H1 (cell line): Measurements from ENCODE around the gene TNFSF15. TPM values are rescaled to one million over a fixed set of nuclear protein-coding genes. Genes with fewer than 3 reads are reported as not detected.

Source experiments
- CTCF ChIA-PET: fragments of 300-600 bp; sonication (Branson Sonifier 250); formaldehyde crosslinking; loops from one replicate; lab custom pipeline; 2021; ENCODE audit not compliant: partially characterized antibody; lab: Charles Lee
- POLR2A ChIA-PET: fragments of 300-600 bp; sonication (Branson Sonifier 250); formaldehyde crosslinking; loops from one replicate; lab custom pipeline; 2021; ENCODE audit warnings: inconsistent platforms; ENCODE audit not compliant: partially characterized antibody; lab: Charles Lee
- DNase-seq, 2 experiments: peaks; one replicate each; pipeline versions ENCODE4 v3.0.0 to v3.0.0-alpha.2; 2010 to 2022; ENCODE audit warnings: low spot score in 2 of 2, low read depth in 1 of 2, mixed read lengths in 1 of 2
- FAIRE-seq: peaks from 2 replicates; lab custom pipeline; 2011; peaks lifted over from hg19 to GRCh38; lab: Jason Lieb, UNC
- H2AFZ ChIP-seq: 2 replicates; pipeline ENCODE4 v1.8.1; 2012; ENCODE audit warnings: low read length, inconsistent platforms
- H2AK5ac ChIP-seq: 2 replicates; pipeline ENCODE4 v1.6.1; 2013; ENCODE audit warnings: low read depth, low read length
- H2BK120ac ChIP-seq: replicated peaks from 2 replicates; pipeline ENCODE3; 2013; ENCODE audit warnings: low read depth, low read length, inconsistent platforms
- H2BK12ac ChIP-seq: 2 replicates; pipeline ENCODE4 v1.6.1; 2013; ENCODE audit warnings: low read depth, low read length
- H2BK15ac ChIP-seq: 2 replicates; pipeline ENCODE4 v1.6.1; 2013; ENCODE audit warnings: low read length
- H2BK20ac ChIP-seq: 2 replicates; pipeline ENCODE4 v1.6.1; 2013; ENCODE audit warnings: low read length
- H2BK5ac ChIP-seq: 2 replicates; pipeline ENCODE4 v1.6.1; 2013; ENCODE audit warnings: low read depth, low read length
- H3K14ac ChIP-seq: 2 replicates; pipeline ENCODE4 v1.6.1; 2013; ENCODE audit warnings: inconsistent platforms; ENCODE audit not compliant: insufficient read length
- H3K18ac ChIP-seq: 2 replicates; pipeline ENCODE4 v1.6.1; 2013; ENCODE audit warnings: low read length; ENCODE audit errors: extremely low read depth
- H3K23ac ChIP-seq: 2 replicates; pipeline ENCODE4 v1.6.1; 2013; ENCODE audit warnings: inconsistent platforms; ENCODE audit not compliant: insufficient read length
- H3K23me2 ChIP-seq: 2 replicates; pipeline ENCODE4 v1.6.1; 2013; ENCODE audit warnings: low read depth, low read length
- H3K27ac ChIP-seq: 2 replicates; pipeline ENCODE4 v1.6.1; 2011; ENCODE audit warnings: low read depth, low read length, inconsistent platforms
- H3K27me3 ChIP-seq, 4 experiments: replicated peaks in 1 of 4; 1 replicate in 1 of 4; 2 replicates in 3 of 4; pipeline versions ENCODE4 v1.6.1 to v1.8.1; 2011 to 2013; ENCODE audit warnings: low read length in 3 of 4, mild to moderate bottlenecking in 3 of 4, inconsistent platforms in 2 of 4, mixed read lengths in 2 of 4, moderate library complexity in 1 of 4; ENCODE audit not compliant: control insufficient read depth in 3 of 4, insufficient read depth in 3 of 4; ENCODE audit errors: extremely low read depth in 1 of 4
- H3K36me3 ChIP-seq, 4 experiments: 2 replicates each; pipeline versions ENCODE4 v1.6.1 to v1.8.1; 2011 to 2013; ENCODE audit warnings: mild to moderate bottlenecking in 4 of 4, low read length in 3 of 4, moderate library complexity in 2 of 4, control low read depth in 1 of 4, inconsistent platforms in 1 of 4; ENCODE audit not compliant: insufficient read depth in 4 of 4, control insufficient read depth in 2 of 4
- H3K4ac ChIP-seq: replicated peaks from 2 replicates; pipeline ENCODE3; 2013; ENCODE audit warnings: low read length, low read depth, mixed read lengths, inconsistent platforms; ENCODE audit not compliant: insufficient read length
- H3K4me1 ChIP-seq, 4 experiments: replicated peaks in 1 of 4; 1 replicate in 1 of 4; 2 replicates in 3 of 4; pipeline versions ENCODE4 v1.6.1 to v1.8.1; 2011 to 2013; ENCODE audit warnings: low read length in 3 of 4, inconsistent platforms in 2 of 4, mixed read lengths in 1 of 4; ENCODE audit not compliant: insufficient read depth in 4 of 4, control insufficient read depth in 3 of 4
- H3K4me2 ChIP-seq, 2 experiments: 2 replicates each; pipeline versions ENCODE4 v1.6.1 to v1.8.1; 2011 to 2013; ENCODE audit warnings: low read depth in 2 of 2, low read length in 2 of 2, control low read depth in 1 of 2, inconsistent platforms in 1 of 2, mild to moderate bottlenecking in 1 of 2; ENCODE audit not compliant: insufficient read depth in 1 of 2
- H3K4me3 ChIP-seq, 4 experiments: fragments of 200-600, 300-600 bp in 1 of 4; sonication (generic), shearing (Covaris generic), sonication (Bioruptor Twin) in 1 of 4; 2 replicates each; pipeline versions ENCODE4 v1.5.1 to v1.8.1; 2011 to 2016; ENCODE audit warnings: low read length in 4 of 4, low read depth in 3 of 4, control low read depth in 2 of 4, inconsistent platforms in 2 of 4, mild to moderate bottlenecking in 2 of 4, mixed read lengths in 1 of 4, moderate library complexity in 1 of 4; ENCODE audit not compliant: insufficient read depth in 2 of 4; ENCODE audit errors: extremely low read depth in 1 of 4
- H3K56ac ChIP-seq: replicated peaks from 2 replicates; pipeline ENCODE3; 2013; ENCODE audit warnings: low read depth, mild to moderate bottlenecking, mixed read lengths, low read length, inconsistent platforms; ENCODE audit not compliant: insufficient read length
- H3K79me1 ChIP-seq: 2 replicates; pipeline ENCODE4 v1.6.1; 2013; ENCODE audit warnings: low read depth, low read length, control low read depth
- H3K79me2 ChIP-seq, 2 experiments: 2 replicates each; pipeline versions ENCODE4 v1.6.1 to v1.8.1; 2012 to 2013; ENCODE audit warnings: low read length in 2 of 2, mild to moderate bottlenecking in 2 of 2, inconsistent platforms in 1 of 2; ENCODE audit not compliant: insufficient read depth in 2 of 2, control insufficient read depth in 1 of 2
- H3K9ac ChIP-seq, 4 experiments: replicated peaks in 1 of 4; 1 replicate in 1 of 4; 2 replicates in 3 of 4; pipeline versions ENCODE4 v1.6.1 to v1.8.1; 2011 to 2013; ENCODE audit warnings: low read depth in 3 of 4, low read length in 3 of 4, control low read depth in 2 of 4, mild to moderate bottlenecking in 2 of 4, moderate library complexity in 2 of 4, inconsistent platforms in 1 of 4; ENCODE audit errors: extremely low read depth in 1 of 4
- H3K9me3 ChIP-seq, 2 experiments: 2 replicates each; pipeline versions ENCODE4 v1.6.1 to v1.8.1; 2012 to 2013; ENCODE audit warnings: mild to moderate bottlenecking in 2 of 2, moderate library complexity in 2 of 2, control low read depth in 1 of 2, inconsistent platforms in 1 of 2, low read depth in 1 of 2, low read length in 1 of 2, mixed read lengths in 1 of 2; ENCODE audit not compliant: insufficient read depth in 2 of 2
- H4K20me1 ChIP-seq, 2 experiments: replicated peaks in 1 of 2; 2 replicates each; pipeline versions ENCODE3 to v1.8.1; 2011 to 2013; ENCODE audit warnings: inconsistent platforms in 2 of 2, low read length in 2 of 2, mild to moderate bottlenecking in 1 of 2; ENCODE audit not compliant: insufficient read depth in 2 of 2, control insufficient read depth in 1 of 2
- H4K5ac ChIP-seq: 2 replicates; pipeline ENCODE4 v1.6.1; 2013; ENCODE audit warnings: low read length, low read depth, mixed read lengths, inconsistent platforms; ENCODE audit not compliant: insufficient read length
- H4K8ac ChIP-seq: 2 replicates; pipeline ENCODE4 v1.8.0; 2013; ENCODE audit warnings: mild to moderate bottlenecking, moderate library complexity, low read length, inconsistent platforms; ENCODE audit not compliant: insufficient read depth; ENCODE audit errors: extremely low read depth
- H4K91ac ChIP-seq: replicated peaks from 2 replicates; pipeline ENCODE3; 2013; ENCODE audit warnings: low read length, mixed read lengths, inconsistent platforms; ENCODE audit not compliant: insufficient read length
- JUN ChIP-seq: IDR thresholded peaks from 2 replicates; pipeline ENCODE4 v1.6.1; 2011; ENCODE audit warnings: low read depth, mild to moderate bottlenecking, improper control_type of control experiment, low read length
- KDM4A ChIP-seq: IDR thresholded peaks from one replicate; pipeline ENCODE4 v1.7.1; 2012; ENCODE audit warnings: low read depth, mild to moderate bottlenecking, moderate library complexity, low read length, inconsistent platforms; ENCODE audit not compliant: severe bottlenecking
- WGBS, 2 experiments: shearing (Covaris generic) in 1 of 2; methylation state at CpG; one replicate each; pipeline versions ENCODE4 v1.1.6 to v1.1.7; 2013 to 2015; ENCODE audit warnings: low lambda C conversion rate in 2 of 2, mixed read lengths in 2 of 2, inconsistent platforms in 1 of 2, low coverage in 1 of 2, missing lambda C conversion rate in 1 of 2; ENCODE audit not compliant: insufficient replicate concordance in 2 of 2, insufficient coverage in 1 of 2, insufficient read length in 1 of 2; ENCODE audit errors: extremely low coverage in 1 of 2, missing lambda C conversion rate in 1 of 2; 5-methylcytosine and 5-hydroxymethylcytosine counted together
- polyA plus RNA-seq, 7 experiments: library from polyadenylated mRNA; depleted of rRNA in 3 of 7; stranded (reverse) in 5 of 7; unstranded in 2 of 7; fragments of >200 nt in 5 of 7; fragments of 200-250 nt in 2 of 7; gene quantifications; 1 replicate in 5 of 7; 2 replicates in 1 of 7; 4 replicates in 1 of 7; pipeline versions ENCODE4 v1.2.1 to v1.2.3, GENCODE V29; 2011 to 2013; ENCODE audit warnings: missing spikeins in 2 of 7, mixed read lengths in 2 of 7
- total RNA-seq: library from RNA; stranded (reverse); fragmentation: NEBNext Ultra II Directional; extraction: Animal tissue kit (Norgen Biotek cat#: 25700); gene quantifications from 2 replicates; pipeline ENCODE4 v1.2.1, GENCODE V29; 2021

The TNFSF15 gene
- total and polyA plus RNA-seq, 2 of the 8 experiments (the other 6 are each of a cell fraction or from before 2014, with no cell fraction given): 0.09 to 0.17 TPM

- Histone ChIP-seq H2BK20ac (no peak overlapping the region), H3K23me2 (no peaks in the 10 kb centered on the region; the same call in 1 of the 2 replicates), H2BK120ac (no peak overlapping the region), H3K14ac (no peak overlapping the region), H4K20me1 (peaks cover 0 to 3% of the 10 kb centered on the region in 2 experiments), H3K9me3 (no peaks in the 10 kb centered on the region), H3K9ac (no peak overlapping the region), H3K18ac (no peak overlapping the region), H3K79me2 (no peaks in the 10 kb centered on the region), H3K4me1 (no peaks in the 10 kb centered on the region), H4K5ac (no peak overlapping the region), H4K8ac (no peak overlapping the region), H2BK5ac (no peak overlapping the region), H3K4ac (no peak overlapping the region), H3K4me3 (no peak overlapping the region), H4K91ac (no peak overlapping the region), H3K23ac (no peak overlapping the region), H2BK15ac (no peak overlapping the region), H2BK12ac (no peak overlapping the region), H3K56ac (no peak overlapping the region), H2AK5ac (no peak overlapping the region), H3K4me2 (no peak overlapping the region), H3K79me1 (no peaks in the 10 kb centered on the region), H2AFZ (no peak overlapping the region), H3K36me3 (no peaks in the 10 kb centered on the region; a peak in 1 of 8 replicates), H3K27ac (no peak overlapping the region), H3K27me3 (no peaks in the 10 kb centered on the region)
- DNase-seq (no peak), FAIRE-seq (no peak)
- WGBS, 2 experiments: 88% methylated on average over 2 of the region's 2 CpGs; no CpG with 5 or more reads in 1 of the 2 experiments
- POLR2A ChIA-PET: no interaction called here
- CTCF ChIA-PET: interaction anchor here (0.7 to 1.5 kb wide), 4 partner anchors 12 to 192 kb away, joined by 3 to 5 read pairs (median 3); no protein-coding TSS in a partner anchor
- TF ChIP-seq JUN: no peak
- no peak for TF ChIP-seq KDM4A
These were observed 16.9 kb upstream of the TNFSF15 start for GRCh38 chr9:114822708-114823107.
